Esophagus squamous epithelium (tissue), 5 donors: ENCODE measurements around the gene DENND4B. TPM values are rescaled to one million over a fixed set of nuclear protein-coding genes. Genes with fewer than 3 reads are reported as not detected.

Experiments
- DNase-seq: peaks from one replicate; lab custom pipeline; 2025; lab: John Stamatoyannopoulos, UW
- H3K27ac ChIP-seq, 4 donors: fragments of 200-600 bp; sonication (generic); one replicate each; pipeline ENCODE4 v1.5.1; 2016 to 2019; ENCODE audit warnings: mild to moderate bottlenecking in 1 of 4
- H3K27me3 ChIP-seq, 4 donors: fragments of 200-600 bp; sonication (generic); 1 replicate in 3 of 4; 2 replicates in 1 of 4; pipeline versions ENCODE4 v1.5.1 to v1.6.0; 2017 to 2021; ENCODE audit warnings: antibody characterized with exemption in 1 of 4
- H3K36me3 ChIP-seq, 3 donors: fragments of 200-600 bp; sonication (generic); one replicate each; pipeline ENCODE4 v1.5.1; 2016 to 2019
- H3K4me1 ChIP-seq, 3 donors: fragments of 200-600 bp; sonication (generic); one replicate each; pipeline ENCODE4 v1.5.1; 2017 to 2019
- H3K4me3 ChIP-seq, 4 donors: fragments of 200-600 bp; sonication (generic); 1 replicate in 3 of 4; 2 replicates in 1 of 4; pipeline ENCODE4 v1.5.1; 2016 to 2019; ENCODE audit warnings: mild to moderate bottlenecking in 2 of 4, moderate library complexity in 1 of 4
- H3K9me3 ChIP-seq, 3 donors: fragments of 200-600 bp; sonication (generic); one replicate each; pipeline ENCODE4 v1.5.1; 2016 to 2019
- POLR2A ChIP-seq, 4 donors: fragments of 450-650 bp; IDR thresholded peaks; one replicate each; pipeline ENCODE4 v1.6.1; 2017; ENCODE audit warnings: antibody characterized with exemption in 4 of 4, mild to moderate bottlenecking in 4 of 4, moderate library complexity in 3 of 4
- WGBS, 2 donors: methylation state at CpG; one replicate each; pipeline ENCODE4 v1.1.5; 2018; 5-methylcytosine and 5-hydroxymethylcytosine counted together
- intact Hi-C: fragments of 100-400 bp; cut with DNase I; formaldehyde crosslinking; loops from one replicate; pipeline ENCODE4 v1.15.0; 2022
- total RNA-seq, 4 donors: library from RNA; depleted of rRNA; stranded (reverse); fragments of >200 nt; gene quantifications; one replicate each; pipeline ENCODE4 v1.1.0, GENCODE V29; 2016
- TF ChIP-seq, protein P1 (sequence below), 6 experiments: fragments of 450-650 bp in 4 of 6; fragments of 200-600 bp in 2 of 6; sonication (generic) in 2 of 6; IDR thresholded peaks; one replicate each; pipeline ENCODE4 v1.5.1; 2016 to 2019; ENCODE audit warnings: antibody characterized with exemption in 6 of 6, mild to moderate bottlenecking in 4 of 6, moderate library complexity in 4 of 6
- donor health status: DM: yes; HTN: yes; CAD: no.

Gene DENND4B
- total RNA-seq, 4 donors from 2014 or later: 5.9 to 31.7 (median 14.1) TPM

DNA sequence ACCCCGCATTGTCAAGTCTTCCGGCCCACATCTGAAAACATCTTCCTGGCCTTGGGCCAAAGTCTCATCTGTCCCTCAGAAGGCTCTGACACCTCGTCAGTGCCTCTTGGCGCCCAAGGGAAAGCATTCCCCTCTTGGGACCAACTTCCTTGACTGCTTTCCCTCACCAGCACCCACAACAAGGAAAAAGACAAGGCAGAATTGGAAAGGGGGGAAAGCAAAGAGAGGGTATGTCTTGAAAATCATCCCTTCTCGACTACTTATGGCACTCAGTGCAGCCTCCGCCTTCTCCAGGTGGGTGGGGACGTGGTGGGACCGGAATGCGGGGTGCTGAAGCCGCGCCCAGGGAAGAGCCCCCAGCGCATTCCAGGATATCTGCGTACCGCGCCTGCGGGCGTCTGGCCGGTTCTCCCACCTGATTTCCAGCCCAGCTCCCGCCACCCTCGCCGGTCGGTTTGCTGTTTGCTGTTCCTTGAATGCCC is 17.4 kb upstream of the DENND4B start:
- WGBS, 2 donors: 0% methylated on average over 6 to 20 of the region's 22 CpGs
- Histone ChIP-seq H3K36me3 (peaks cover 8 to 26% (median 9%) of the 10 kb centered on the region in 3 donors), H3K4me3 (peak overlapping the region; percentile 60 to 85 (median 70)), H3K27me3 (no peaks in the 10 kb centered on the region), H3K27ac (peak overlapping the region; percentile 94 to 98 (median 96)), H3K4me1 (peaks cover 24 to 88% (median 45%) of the 10 kb centered on the region in 3 donors), H3K9me3 (no peaks in the 10 kb centered on the region)
- TF ChIP-seq POLR2A (IDR thresholded peaks at IDR 0.05): no peak
- TF ChIP-seq, protein P1, sequence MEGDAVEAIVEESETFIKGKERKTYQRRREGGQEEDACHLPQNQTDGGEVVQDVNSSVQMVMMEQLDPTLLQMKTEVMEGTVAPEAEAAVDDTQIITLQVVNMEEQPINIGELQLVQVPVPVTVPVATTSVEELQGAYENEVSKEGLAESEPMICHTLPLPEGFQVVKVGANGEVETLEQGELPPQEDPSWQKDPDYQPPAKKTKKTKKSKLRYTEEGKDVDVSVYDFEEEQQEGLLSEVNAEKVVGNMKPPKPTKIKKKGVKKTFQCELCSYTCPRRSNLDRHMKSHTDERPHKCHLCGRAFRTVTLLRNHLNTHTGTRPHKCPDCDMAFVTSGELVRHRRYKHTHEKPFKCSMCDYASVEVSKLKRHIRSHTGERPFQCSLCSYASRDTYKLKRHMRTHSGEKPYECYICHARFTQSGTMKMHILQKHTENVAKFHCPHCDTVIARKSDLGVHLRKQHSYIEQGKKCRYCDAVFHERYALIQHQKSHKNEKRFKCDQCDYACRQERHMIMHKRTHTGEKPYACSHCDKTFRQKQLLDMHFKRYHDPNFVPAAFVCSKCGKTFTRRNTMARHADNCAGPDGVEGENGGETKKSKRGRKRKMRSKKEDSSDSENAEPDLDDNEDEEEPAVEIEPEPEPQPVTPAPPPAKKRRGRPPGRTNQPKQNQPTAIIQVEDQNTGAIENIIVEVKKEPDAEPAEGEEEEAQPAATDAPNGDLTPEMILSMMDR (IDR thresholded peaks at IDR 0.05): no peak
- intact Hi-C loops: no loop called here
- no peak for DNase-seq

DNA sequence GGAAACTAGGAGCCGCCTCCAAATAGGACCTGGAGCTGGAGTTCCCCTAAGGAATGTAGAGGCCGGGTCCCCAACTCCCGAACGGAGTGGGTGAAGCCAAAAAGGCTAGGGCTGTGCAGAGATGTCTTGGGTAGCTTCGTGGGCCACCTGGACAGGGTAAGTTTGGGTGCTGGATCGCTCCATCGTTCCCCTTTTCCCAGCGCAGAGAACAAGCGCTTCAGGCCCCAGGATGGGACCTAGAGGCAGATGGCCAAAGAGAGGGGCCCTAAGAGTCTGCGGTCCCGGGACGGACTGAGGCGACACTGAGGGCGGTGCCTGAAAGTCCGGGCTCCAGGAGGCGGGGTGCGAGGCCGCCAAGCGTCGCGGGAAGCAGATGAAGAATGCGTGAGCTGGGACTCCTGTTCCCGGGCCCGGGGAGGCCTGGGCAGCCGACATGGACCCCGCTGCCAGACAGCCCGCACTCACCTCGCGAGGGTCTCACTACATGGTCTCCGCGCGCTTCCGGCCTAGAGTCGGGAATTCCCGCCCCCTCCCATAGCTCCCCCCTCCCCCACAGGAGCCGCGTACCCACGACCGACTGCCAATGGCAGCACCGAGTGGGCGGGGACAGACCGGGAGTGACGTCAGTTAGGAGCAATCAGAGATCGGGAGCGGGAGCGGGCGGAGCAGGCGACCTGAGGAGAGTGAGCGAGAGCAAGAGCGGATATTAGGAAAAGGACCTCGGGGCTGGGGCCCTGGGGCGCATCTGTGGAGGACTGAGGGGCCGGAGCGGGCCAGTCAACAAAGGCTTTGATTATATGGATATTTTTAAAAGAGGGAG is 16.7 kb upstream of the DENND4B start, which contains the start of gene SLC39A1:
TSS of gene SLC39A1 (minus strand) at position 508 of the 820 bp plus-strand sequence. CDS start 822 bp downstream, outside the sequence.
- peak within 1 kb of the TSS; percentile 60 to 85 (median 70) for H3K4me3 ChIP-seq
- no peaks in the 10 kb centered on the region for H3K27me3 ChIP-seq
- WGBS, 2 donors: 0% methylated on average over 5 to 14 of the region's 54 CpGs
- no peaks in the 10 kb centered on the region for H3K9me3 ChIP-seq
- peaks cover 8 to 26% (median 9%) of the 10 kb centered on the region in 3 donors for H3K36me3 ChIP-seq
- peak; percentile 80 for DNase-seq
- peaks cover 26 to 84% (median 41%) of the 10 kb centered on the region in 3 donors for H3K4me1 ChIP-seq
- peak in 3 of 4 donors; percentile 40 to 71 (median 69) for TF ChIP-seq POLR2A (IDR thresholded peaks at IDR 0.05)
- TF ChIP-seq, protein P1 (IDR thresholded peaks at IDR 0.05): no peak
- intact Hi-C loops: no loop called here
- H3K27ac ChIP-seq: peak within 1 kb of the TSS; percentile 94 to 98 (median 96)

DNA sequence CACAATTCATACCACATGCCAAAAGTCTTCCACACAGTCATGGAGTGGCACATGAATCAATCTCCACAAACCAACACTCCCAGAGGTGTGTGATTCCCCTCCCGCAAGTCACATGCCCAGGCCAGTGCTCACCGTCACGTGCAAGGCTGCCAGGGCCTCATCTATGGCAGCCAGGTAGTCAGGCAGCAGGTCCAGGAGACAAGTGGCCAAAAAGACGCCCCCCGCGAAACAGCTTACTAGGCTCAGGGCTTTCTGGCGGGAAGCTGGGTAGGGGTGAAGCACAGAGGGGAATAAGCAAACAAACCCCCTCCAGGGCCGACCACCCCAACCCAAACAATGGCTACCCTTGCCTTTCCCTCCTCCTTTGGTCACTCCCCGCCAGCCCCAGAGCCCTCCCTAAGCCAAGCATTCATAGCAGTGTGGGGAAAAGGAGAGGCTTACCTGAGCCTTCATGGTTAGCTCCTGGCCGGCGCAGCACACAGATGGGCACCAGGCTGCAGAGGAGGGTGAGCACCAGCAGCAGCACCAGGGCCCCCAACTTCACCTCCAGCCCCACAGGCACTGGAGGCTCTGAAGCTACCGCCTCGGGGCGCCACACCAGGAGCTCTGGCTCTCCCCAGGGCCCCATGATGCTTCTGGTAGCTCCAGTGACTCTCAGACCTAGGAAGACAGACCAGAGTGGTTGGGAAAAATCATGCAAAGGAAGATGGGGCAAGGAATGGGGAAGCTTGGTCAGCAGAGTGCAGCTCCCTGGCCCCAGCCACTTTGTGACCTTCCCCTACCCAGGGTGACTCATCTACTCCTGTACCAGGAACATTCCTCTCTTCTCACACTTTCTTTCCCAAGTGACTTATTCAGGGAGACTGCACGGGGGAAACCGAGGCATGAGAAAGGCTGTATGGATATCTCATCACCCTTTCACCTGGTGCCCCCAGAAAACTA is 15.8 kb upstream of the DENND4B start:
- DNase-seq: no peak
- Histone ChIP-seq H3K9me3 (no peaks in the 10 kb centered on the region), H3K4me3 (peak overlapping the region; percentile 60 to 85 (median 70)), H3K4me1 (peaks cover 28 to 83% (median 40%) of the 10 kb centered on the region in 3 donors), H3K27me3 (no peaks in the 10 kb centered on the region), H3K27ac (peak overlapping the region; percentile 94 to 98 (median 96)), H3K36me3 (peaks cover 8 to 26% (median 9%) of the 10 kb centered on the region in 3 donors)
- TF ChIP-seq, protein P1 (IDR thresholded peaks at IDR 0.05): no peak
- no peak for TF ChIP-seq POLR2A (IDR thresholded peaks at IDR 0.05)
- intact Hi-C loops: no loop called here
- WGBS, 2 donors: 42 to 54% methylated on average over 3 to 8 of the region's 16 CpGs

DNA sequence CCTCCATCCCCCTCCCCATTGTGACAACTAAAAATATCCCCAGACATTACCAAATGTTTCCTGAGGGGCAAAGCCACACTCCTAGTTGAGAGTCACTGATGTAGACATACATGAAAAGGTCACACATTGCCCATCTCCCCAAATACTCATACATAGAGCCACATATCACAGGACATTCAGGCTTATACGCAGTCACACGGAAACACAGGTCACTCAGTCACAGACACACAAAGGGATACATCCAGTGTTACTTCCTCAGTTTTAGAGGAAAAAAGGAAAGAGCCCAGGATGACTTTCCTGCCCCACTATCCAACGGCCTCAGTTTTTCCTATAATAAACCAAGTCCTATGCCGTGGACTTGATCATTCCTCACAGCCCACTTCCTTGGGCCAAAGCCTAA is 14.9 kb upstream of the DENND4B start:
- 64 to 68% methylated on average over 4 of the region's 4 CpGs for WGBS, 2 donors
- peak overlapping the region in 1 of 4 donors; percentile 85 for H3K4me3 ChIP-seq

More for the DNA sequence above, 14.9 kb upstream of the DENND4B start:
- no peak for TF ChIP-seq POLR2A (IDR thresholded peaks at IDR 0.05)
- TF ChIP-seq, protein P1 (IDR thresholded peaks at IDR 0.05): no peak
- Histone ChIP-seq H3K9me3 (no peaks in the 10 kb centered on the region), H3K36me3 (peaks cover 8 to 26% (median 9%) of the 10 kb centered on the region in 3 donors), H3K27ac (peak overlapping the region; percentile 94 to 98 (median 96)), H3K4me1 (peaks cover 33 to 86% (median 47%) of the 10 kb centered on the region in 3 donors), H3K27me3 (no peaks in the 10 kb centered on the region)
- DNase-seq: no peak
- intact Hi-C loops: no loop called here
